Panc1 (cell line): ENCODE results near the gene JPH2. TPM values are rescaled to one million over a fixed set of nuclear protein-coding genes. Genes with fewer than 3 reads are reported as not detected.

Experiments
- ATAC-seq: fragments of 200-7000 bp; cut with Tn5 transposase; 2 replicates; pipeline ENCODE4 v1.9.1; 2020; ENCODE audit warnings: mild to moderate bottlenecking, moderate library complexity
- BruUV-seq: library from RNA; stranded (reverse); fragments of 400-500 nt; replicated peaks from 2 replicates; lab custom pipeline; 2021; lab: Mats Ljungman, UMichigan
- CTCF ChIA-PET: fragments of 300-600 bp; sonication (Branson Sonifier 250); formaldehyde crosslinking; loops from one replicate; lab custom pipeline; 2022; ENCODE audit warnings: antibody characterized with exemption; lab: Charles Lee
- POLR2A ChIA-PET: fragments of 300-600 bp; sonication (Branson Sonifier 250); formaldehyde crosslinking; loops from one replicate; lab custom pipeline; 2022; ENCODE audit warnings: antibody characterized with exemption; lab: Charles Lee
- DNase-seq: peaks from one replicate; pipeline ENCODE4 v3.0.0-alpha.2; 2010; ENCODE audit warnings: low read depth, low spot score
- H3K27ac ChIP-seq: 2 replicates; pipeline ENCODE4 v1.5.1; 2011; ENCODE audit warnings: mild to moderate bottlenecking, low read length, inconsistent platforms
- H3K27me3 ChIP-seq: fragments of 200-500 bp; sonication (Bioruptor generic); 2 replicates; pipeline ENCODE4 v1.6.0; 2014; ENCODE audit warnings: low read length, inconsistent platforms; ENCODE audit not compliant: control insufficient read depth, insufficient read depth
- H3K36me3 ChIP-seq: fragments of 200-500 bp; sonication (Bioruptor generic); 2 replicates; pipeline ENCODE4 v1.5.1; 2014; ENCODE audit warnings: inconsistent platforms, mild to moderate bottlenecking, low read length, moderate library complexity; ENCODE audit not compliant: control insufficient read depth, insufficient read depth
- H3K4me1 ChIP-seq: 2 replicates; pipeline ENCODE4 v1.5.1; 2011; ENCODE audit warnings: inconsistent platforms, mild to moderate bottlenecking, low read length, moderate library complexity; ENCODE audit not compliant: control insufficient read depth, insufficient read depth
- H3K4me3 ChIP-seq, 2 experiments: 2 replicates each; pipeline ENCODE4 v1.5.1; 2011 to 2012; ENCODE audit warnings: low read depth in 2 of 2, low read length in 2 of 2, mild to moderate bottlenecking in 2 of 2, inconsistent platforms in 1 of 2, moderate library complexity in 1 of 2
- H3K9me3 ChIP-seq: fragments of 200-500 bp; sonication (Bioruptor generic); 2 replicates; pipeline ENCODE4 v1.5.1; 2014; ENCODE audit warnings: low read depth, mild to moderate bottlenecking, inconsistent platforms, low read length, moderate library complexity; ENCODE audit not compliant: control insufficient read depth, insufficient read depth
- POLR2AphosphoS5 ChIP-seq: IDR thresholded peaks from 2 replicates; pipeline ENCODE4 v1.6.1; 2012; ENCODE audit warnings: mild to moderate bottlenecking, low read depth, low read length, moderate library complexity
- SIN3A ChIP-seq: IDR thresholded peaks from 2 replicates; pipeline ENCODE4 v1.6.1; 2012; ENCODE audit warnings: low read depth, mild to moderate bottlenecking, low read length, moderate library complexity, borderline replicate concordance; ENCODE audit not compliant: insufficient read depth
- TCF7L2 ChIP-seq: IDR thresholded peaks from 2 replicates; pipeline ENCODE4 v1.6.1; 2011; ENCODE audit warnings: mild to moderate bottlenecking, low read depth, low read length, inconsistent platforms
- in situ Hi-C: cut with HindIII; loops from 2 replicates; pipeline ENCODE4 v1.10.0; 2016; ENCODE audit warnings: low sequenced_read_pairs, low pct_unique_long_range_greater_than_20kb
- intact Hi-C: fragments of 100-400 bp; cut with micrococcal nuclease; formaldehyde crosslinking; loops from one replicate; pipeline ENCODE4 v1.10.0; 2022; ENCODE audit not compliant: unreplicated experiment
- total RNA-seq: library from RNA; stranded (reverse); gene quantifications from one replicate; pipeline ENCODE4 v1.2.1, GENCODE V29; 2021; ENCODE audit not compliant: unreplicated experiment
- TF ChIP-seq, protein P1 (sequence below), 2 experiments: IDR thresholded peaks; 2 replicates each; pipeline ENCODE4 v1.6.1; 2011 to 2012; ENCODE audit warnings: low read depth in 2 of 2, control low read depth in 1 of 2, low read length in 1 of 2, mild to moderate bottlenecking in 1 of 2, moderate library complexity in 1 of 2; ENCODE audit not compliant: insufficient read depth in 1 of 2
- TF ChIP-seq, protein P2 (sequence below): fragments of 450-650 bp; IDR thresholded peaks from 2 replicates; pipeline ENCODE4 v1.5.1; 2017; ENCODE audit warnings: mild to moderate bottlenecking

The JPH2 gene
- total RNA-seq, 1 experiment from 2014 or later, result 0.49 TPM

DNA sequence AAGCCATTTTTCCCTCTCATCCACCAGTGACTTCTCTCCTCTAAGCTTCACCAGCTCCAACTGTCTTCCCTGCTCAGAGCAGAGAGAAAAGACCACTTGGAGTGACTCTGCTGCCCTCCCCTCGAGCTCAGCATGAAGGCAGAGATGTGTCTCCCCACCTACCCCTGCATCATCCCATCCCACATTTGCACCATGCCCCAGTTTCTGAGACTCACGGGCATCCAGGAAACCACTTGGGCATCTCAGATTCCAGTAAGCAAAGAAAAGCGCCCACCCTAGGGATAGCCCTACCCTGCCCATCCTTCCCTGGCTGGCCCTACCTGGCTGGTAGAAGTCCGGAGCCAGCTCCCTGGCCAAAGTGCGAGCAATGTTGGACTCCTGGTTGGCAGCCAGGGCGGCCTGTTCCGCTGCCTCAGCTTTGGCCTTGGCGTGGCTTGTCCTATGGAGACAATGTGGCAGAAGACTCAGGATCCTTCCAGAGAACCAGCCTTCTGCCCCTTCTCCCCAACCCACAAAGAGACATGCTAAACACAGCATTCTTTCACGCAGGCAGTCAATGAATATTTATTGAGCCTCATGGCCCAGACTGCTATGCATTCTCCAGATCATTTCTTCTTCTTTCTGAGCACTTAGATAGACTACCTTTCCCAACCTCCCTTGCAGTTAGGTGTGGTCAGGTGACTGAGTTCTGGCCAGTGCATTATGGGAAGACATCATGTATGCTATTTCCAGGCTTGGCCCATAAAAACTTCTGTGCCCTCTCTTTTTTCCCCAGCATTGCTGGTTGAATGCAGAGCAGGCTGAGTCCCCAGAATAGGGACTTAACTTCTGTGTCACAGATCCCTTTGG lies 68.6 kb downstream of the JPH2 start:
- in situ Hi-C loops, result no loop called here
- H3K36me3 ChIP-seq, result no peaks in the 10 kb centered on the region
- BruUV-seq, result no TSS peak
- ATAC-seq (no peak), DNase-seq (no peak)
- no peaks in the 10 kb centered on the region for H3K27me3 ChIP-seq
- H3K4me3 ChIP-seq, result no peak overlapping the region
- ChIA-PET POLR2A (no interaction called here), CTCF (interaction anchor here (2.5 kb wide), 1 partner anchor 71 kb away, joined by 63 read pairs; no protein-coding TSS in a partner anchor)
- H3K9me3 ChIP-seq, result no peaks in the 10 kb centered on the region
- intact Hi-C loops, result no loop called here
- no peak overlapping the region for H3K27ac ChIP-seq
- no peaks in the 10 kb centered on the region for H3K4me1 ChIP-seq
- no peak for TF ChIP-seq POLR2AphosphoS5
- TF ChIP-seq, protein P1, sequence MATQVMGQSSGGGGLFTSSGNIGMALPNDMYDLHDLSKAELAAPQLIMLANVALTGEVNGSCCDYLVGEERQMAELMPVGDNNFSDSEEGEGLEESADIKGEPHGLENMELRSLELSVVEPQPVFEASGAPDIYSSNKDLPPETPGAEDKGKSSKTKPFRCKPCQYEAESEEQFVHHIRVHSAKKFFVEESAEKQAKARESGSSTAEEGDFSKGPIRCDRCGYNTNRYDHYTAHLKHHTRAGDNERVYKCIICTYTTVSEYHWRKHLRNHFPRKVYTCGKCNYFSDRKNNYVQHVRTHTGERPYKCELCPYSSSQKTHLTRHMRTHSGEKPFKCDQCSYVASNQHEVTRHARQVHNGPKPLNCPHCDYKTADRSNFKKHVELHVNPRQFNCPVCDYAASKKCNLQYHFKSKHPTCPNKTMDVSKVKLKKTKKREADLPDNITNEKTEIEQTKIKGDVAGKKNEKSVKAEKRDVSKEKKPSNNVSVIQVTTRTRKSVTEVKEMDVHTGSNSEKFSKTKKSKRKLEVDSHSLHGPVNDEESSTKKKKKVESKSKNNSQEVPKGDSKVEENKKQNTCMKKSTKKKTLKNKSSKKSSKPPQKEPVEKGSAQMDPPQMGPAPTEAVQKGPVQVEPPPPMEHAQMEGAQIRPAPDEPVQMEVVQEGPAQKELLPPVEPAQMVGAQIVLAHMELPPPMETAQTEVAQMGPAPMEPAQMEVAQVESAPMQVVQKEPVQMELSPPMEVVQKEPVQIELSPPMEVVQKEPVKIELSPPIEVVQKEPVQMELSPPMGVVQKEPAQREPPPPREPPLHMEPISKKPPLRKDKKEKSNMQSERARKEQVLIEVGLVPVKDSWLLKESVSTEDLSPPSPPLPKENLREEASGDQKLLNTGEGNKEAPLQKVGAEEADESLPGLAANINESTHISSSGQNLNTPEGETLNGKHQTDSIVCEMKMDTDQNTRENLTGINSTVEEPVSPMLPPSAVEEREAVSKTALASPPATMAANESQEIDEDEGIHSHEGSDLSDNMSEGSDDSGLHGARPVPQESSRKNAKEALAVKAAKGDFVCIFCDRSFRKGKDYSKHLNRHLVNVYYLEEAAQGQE (IDR thresholded peaks at IDR 0.05; ENCODE audit: insufficient read depth in 1 of 2, low read depth in 2 of 2, low read length in 1 of 2), result no peak
- no peak for TF ChIP-seq SIN3A
- no peak for TF ChIP-seq TCF7L2
- TF ChIP-seq, protein P2, sequence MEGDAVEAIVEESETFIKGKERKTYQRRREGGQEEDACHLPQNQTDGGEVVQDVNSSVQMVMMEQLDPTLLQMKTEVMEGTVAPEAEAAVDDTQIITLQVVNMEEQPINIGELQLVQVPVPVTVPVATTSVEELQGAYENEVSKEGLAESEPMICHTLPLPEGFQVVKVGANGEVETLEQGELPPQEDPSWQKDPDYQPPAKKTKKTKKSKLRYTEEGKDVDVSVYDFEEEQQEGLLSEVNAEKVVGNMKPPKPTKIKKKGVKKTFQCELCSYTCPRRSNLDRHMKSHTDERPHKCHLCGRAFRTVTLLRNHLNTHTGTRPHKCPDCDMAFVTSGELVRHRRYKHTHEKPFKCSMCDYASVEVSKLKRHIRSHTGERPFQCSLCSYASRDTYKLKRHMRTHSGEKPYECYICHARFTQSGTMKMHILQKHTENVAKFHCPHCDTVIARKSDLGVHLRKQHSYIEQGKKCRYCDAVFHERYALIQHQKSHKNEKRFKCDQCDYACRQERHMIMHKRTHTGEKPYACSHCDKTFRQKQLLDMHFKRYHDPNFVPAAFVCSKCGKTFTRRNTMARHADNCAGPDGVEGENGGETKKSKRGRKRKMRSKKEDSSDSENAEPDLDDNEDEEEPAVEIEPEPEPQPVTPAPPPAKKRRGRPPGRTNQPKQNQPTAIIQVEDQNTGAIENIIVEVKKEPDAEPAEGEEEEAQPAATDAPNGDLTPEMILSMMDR, result no peak

DNA sequence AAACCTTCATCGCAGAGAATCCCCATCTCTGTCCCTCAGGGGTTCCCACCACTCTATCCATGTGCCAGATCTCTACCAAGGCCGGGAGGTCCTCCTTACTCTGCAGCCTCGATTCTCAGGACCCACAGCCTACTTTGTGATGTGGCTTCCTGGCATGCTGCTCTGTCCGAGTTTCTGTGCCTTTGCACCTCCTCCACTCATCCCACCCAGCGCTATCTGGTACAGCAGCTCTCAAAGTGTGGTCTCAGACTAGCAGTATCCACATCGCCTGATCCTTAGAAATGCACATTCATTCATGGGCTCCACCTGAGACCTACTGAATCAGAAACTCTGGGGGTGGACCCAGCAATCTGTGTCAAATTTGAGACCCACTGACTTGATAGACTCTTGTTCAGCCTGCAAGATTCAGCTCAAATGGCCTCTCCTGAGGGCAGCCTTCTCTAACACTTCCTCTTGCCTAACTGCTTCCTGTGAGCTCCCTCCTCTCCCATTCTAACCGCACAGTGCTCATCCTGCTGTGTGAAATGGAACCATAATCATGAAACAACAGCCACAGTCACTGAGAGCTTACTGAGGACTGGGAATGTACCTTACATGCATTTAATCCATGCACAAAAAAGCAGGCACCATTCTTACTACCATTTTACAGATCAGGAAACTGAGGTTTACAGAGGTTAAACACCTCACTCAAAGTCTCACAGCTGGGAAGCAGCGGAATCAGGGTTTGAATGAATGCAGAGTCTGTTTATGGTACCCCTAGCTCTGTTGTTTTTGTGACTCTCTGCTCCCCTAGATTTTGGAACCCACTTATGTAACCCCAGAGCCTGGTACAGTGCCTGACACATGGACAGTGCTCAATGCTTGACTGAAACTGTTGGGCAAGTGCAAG lies 69.4 kb downstream of the JPH2 start:
- ATAC-seq, result no peak
- Histone ChIP-seq H3K27ac (no peak overlapping the region), H3K27me3 (no peaks in the 10 kb centered on the region), H3K36me3 (no peaks in the 10 kb centered on the region), H3K9me3 (no peaks in the 10 kb centered on the region), H3K4me3 (no peak overlapping the region), H3K4me1 (no peaks in the 10 kb centered on the region)
- TF ChIP-seq POLR2AphosphoS5, result no peak
- no peak for TF ChIP-seq SIN3A
- TF ChIP-seq, protein P2, result no peak
- TF ChIP-seq, protein P1 (IDR thresholded peaks at IDR 0.05; ENCODE audit: insufficient read depth in 1 of 2, low read depth in 2 of 2, low read length in 1 of 2), result no peak
- no peak for TF ChIP-seq TCF7L2
- no TSS peak for BruUV-seq
- DNase-seq, result no peak
- ChIA-PET CTCF (interaction anchor here (0.6 to 2.5 kb wide), 5 partner anchors 17 to 521 kb away, joined by 3 to 63 read pairs (median 6); no protein-coding TSS in a partner anchor), POLR2A (no interaction called here)
- intact Hi-C loops (no loop called here), in situ Hi-C loops (no loop called here)
